ENCODE data around the gene UROC1.

Gene UROC1

DNA sequence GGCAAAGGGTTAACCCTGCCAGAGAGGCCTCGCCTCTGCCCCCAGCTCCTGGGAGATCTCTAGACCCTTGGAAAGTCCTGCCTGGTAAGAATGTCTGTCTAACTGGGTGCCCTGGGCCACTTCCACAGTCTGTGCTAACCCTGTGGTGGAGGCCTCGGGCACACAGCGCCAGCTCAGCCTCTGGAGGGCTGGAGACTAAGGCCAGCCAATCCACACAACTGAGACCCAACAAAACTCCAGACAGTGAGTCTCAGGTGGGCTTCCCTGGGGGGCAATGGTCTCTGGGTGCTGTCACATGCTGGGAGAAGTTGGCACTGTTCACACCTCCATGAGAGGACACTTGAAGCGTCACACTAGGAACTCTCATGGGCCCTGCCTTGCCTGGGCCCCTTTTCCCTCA is 61.4 kb downstream of the UROC1 start:
- H3K27ac ChIP-seq = no peak overlapping the region
- no peak for TF ChIP-seq ZFX (IDR thresholded peaks at IDR 0.05; ENCODE audit: borderline replicate concordance)
- TF ChIP-seq, protein P1, sequence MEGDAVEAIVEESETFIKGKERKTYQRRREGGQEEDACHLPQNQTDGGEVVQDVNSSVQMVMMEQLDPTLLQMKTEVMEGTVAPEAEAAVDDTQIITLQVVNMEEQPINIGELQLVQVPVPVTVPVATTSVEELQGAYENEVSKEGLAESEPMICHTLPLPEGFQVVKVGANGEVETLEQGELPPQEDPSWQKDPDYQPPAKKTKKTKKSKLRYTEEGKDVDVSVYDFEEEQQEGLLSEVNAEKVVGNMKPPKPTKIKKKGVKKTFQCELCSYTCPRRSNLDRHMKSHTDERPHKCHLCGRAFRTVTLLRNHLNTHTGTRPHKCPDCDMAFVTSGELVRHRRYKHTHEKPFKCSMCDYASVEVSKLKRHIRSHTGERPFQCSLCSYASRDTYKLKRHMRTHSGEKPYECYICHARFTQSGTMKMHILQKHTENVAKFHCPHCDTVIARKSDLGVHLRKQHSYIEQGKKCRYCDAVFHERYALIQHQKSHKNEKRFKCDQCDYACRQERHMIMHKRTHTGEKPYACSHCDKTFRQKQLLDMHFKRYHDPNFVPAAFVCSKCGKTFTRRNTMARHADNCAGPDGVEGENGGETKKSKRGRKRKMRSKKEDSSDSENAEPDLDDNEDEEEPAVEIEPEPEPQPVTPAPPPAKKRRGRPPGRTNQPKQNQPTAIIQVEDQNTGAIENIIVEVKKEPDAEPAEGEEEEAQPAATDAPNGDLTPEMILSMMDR (IDR thresholded peaks at IDR 0.05) = no peak

DNA sequence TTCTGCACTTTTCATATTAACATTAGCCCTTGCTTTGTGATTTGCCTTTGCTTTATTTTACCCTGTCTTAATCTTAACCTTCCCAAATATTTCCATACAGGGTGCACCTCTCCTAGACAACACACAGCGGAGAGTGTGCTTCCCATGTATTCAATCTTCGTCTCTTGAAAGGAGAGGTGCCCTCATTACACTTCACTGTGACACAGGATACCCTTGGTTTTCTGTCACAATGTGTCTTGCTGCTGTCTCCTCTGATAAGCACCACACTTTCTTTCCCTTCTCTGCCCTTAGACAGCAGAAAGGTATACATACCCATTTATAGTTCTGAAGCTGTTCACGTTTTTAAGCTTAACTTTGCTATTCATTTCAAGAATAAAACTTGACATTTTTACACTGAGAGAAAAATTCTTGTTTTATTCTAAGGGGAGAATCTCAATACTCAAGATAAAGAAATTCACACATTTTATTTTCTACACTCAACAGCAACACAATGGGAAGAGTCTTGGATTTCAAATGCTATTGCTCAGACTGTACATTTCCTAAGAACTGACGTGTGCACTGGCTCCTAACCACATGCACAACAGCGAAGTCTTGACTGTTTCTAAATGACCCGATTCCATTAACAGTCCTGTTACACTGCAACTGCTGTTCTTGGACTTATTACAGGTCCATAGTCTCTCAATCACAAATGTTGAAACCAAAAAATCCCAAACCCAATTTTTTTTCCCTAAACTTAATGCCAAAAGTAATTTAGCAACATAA is 63.0 kb downstream of the UROC1 start:
- no peak overlapping the region for H3K27ac ChIP-seq
- TF ChIP-seq, protein P1 (IDR thresholded peaks at IDR 0.05) = no peak
- no peak for TF ChIP-seq ZFX (IDR thresholded peaks at IDR 0.05; ENCODE audit: borderline replicate concordance)

DNA sequence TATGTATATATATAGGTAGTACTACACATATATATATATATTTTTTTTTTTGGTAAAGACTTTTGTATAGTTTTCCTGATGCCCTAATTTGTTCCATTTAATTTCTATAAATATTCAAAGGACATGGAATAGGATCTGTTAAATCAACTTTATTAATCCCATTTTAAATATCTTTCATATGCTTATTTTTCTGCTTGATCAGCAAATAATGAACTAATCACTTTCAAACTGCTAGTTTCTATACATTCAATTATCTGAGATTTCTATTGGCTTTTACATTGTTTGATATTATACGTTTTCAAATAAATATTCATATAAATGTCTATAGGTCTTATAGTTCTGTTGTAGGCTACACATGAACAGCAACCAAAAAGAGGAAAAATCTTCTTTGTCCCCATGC is 63.5 kb downstream of the UROC1 start:
- no peak overlapping the region for H3K27ac ChIP-seq
- TF ChIP-seq, protein P1 (IDR thresholded peaks at IDR 0.05) = no peak
- no peak for TF ChIP-seq ZFX (IDR thresholded peaks at IDR 0.05; ENCODE audit: borderline replicate concordance)

DNA sequence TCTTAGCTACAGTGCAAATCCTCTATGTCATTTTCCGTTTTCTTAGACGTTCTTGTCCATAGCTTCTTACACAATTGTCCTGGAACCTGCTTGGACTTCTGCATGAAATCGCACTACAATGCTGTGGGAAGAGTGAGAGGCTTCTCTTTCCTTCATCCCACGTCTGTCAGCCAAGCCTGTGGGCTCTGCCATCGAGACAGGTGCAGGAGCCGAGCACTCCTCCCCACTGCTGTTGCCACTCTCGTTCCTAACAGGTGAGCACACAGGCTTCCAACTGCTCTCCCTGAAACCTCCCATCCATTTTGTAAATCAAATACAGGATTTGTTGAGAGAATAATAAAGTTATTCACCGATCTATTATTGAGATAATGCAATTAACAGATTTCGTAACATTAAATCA is 65.4 kb downstream of the UROC1 start:
- no peak overlapping the region for H3K27ac ChIP-seq
- TF ChIP-seq, protein P1 (IDR thresholded peaks at IDR 0.05) = no peak

DNA sequence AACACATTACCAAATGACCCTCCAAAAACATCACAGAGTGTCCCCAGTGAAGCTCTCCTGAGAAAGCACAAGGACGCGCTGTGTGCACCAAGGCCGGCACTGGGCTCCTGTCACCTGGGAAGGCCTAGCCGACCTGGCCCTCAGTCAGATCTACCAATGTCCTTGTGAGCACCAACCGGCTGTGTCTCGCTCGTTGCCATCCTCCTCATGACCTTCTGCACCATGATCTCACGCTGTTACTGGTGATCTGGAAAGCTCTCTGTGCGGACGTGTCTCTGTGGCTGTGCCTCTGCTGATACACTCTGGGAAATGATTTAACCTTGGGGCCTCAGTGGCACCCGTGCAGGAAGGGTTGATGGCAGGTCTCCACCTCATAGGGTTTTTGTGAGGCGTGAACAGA is 66.1 kb downstream of the UROC1 start:
- no peak overlapping the region for H3K27ac ChIP-seq
- TF ChIP-seq, protein P1 (IDR thresholded peaks at IDR 0.05) = no peak
- TF ChIP-seq ZFX (IDR thresholded peaks at IDR 0.05; ENCODE audit: borderline replicate concordance) = no peak

DNA sequence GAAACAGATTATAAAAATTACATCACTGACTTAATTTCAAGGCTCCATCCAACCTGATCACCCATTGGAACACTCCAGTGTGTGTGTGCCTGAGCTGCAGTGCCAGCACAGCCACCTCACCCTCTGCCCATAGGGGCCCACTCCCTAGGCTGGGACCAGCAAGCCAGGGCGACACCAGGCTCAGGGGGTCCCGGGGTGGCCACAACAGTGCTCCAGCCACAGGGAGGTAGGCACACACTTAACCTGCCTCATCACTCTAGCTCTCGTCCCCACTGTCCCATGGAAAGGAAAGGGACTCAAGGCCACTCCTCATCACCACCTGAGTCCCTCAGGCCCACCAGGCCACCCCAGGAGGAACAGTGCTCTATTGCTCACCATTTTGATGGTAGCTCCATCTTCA is 66.8 kb downstream of the UROC1 start:
- no peak overlapping the region for H3K27ac ChIP-seq
- TF ChIP-seq, protein P1 (IDR thresholded peaks at IDR 0.05) = no peak
- no peak for TF ChIP-seq ZFX (IDR thresholded peaks at IDR 0.05; ENCODE audit: borderline replicate concordance)

DNA sequence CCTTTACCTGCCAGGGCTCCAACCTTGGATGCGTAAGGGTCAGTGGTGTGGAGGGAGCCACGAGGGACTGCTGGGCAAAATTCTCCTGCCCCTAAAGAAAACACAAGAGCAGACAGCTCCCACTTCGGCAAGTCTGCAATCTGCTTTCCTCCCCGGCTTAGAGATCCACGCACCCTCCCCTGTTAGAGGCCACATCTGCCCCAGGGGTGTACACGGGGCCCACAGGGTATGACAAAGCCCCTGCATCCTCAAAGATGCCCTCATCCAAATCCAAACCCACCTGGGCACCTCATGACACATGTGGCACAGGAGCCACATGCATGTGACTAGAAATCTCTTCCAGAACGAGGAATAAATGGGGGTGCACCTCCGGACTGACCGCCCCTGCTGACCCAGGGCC is 67.4 kb downstream of the UROC1 start:
- H3K27ac ChIP-seq = no peak overlapping the region
- TF ChIP-seq, protein P1 (IDR thresholded peaks at IDR 0.05) = no peak
- no peak for TF ChIP-seq ZFX (IDR thresholded peaks at IDR 0.05; ENCODE audit: borderline replicate concordance)

Measured in 22Rv1 (cell line).